Measurements from ENCODE around the gene USPL1. TPM values are rescaled to one million over a fixed set of nuclear protein-coding genes. Genes with fewer than 3 reads are reported as not detected.

USPL1 gene
- polyA plus RNA-seq (2011; rRNA removed), result 22.7 and 23.0 TPM in 2 replicates
- polyA plus RNA-seq (2012; cell fraction: cytosol; rRNA removed), result 4.1 and 4.5 TPM in 2 replicates
- 5.4 and 7.7 TPM in 2 replicates for polyA plus RNA-seq (2012; cell fraction: nucleus; rRNA removed)
- polyA plus RNA-seq (2017; fragmentation: RNase III; extraction: RNeasy Plus Mini Kit Qiagen cat#74134 plus additional on column Dnase treatment), result 7.4 to 8.1 TPM (median 7.6 TPM) in 3 replicates
- 12.1 and 13.9 TPM in 2 replicates for polyA minus RNA-seq (2011; rRNA and poly(A)+ RNA removed)

GRCh38 chr13:30617315-30618185 lies at the start of gene USPL1:
TSS of gene USPL1 (plus strand) at chr13:30617920. CDS start at chr13:30621141, 3,221 bp downstream.
- DNase-seq (ENCODE audit: low read depth in 1 of 2, low spot score in 1 of 2) (peak; percentile 73 to 99), ATAC-seq (peak; percentile 94 to 95), FAIRE-seq (no peak)
- Histone ChIP-seq H3K27ac (peak within 1 kb of the TSS; percentile 97 to 98), H3K4me1 (peaks cover 20% of the 10 kb centered on the region; the same call in 2 of the 3 replicates), H3K4me2 (peak within 1 kb of the TSS; percentile 97), H3K4me3 (peak within 1 kb of the TSS; percentile 82), H3K9me3 (no peaks in the 10 kb centered on the region)
- 0% methylated on average over 21 of the region's 78 CpGs for WGBS (ENCODE audit: missing lambda C conversion rate)
- ChIA-PET CTCF (interaction anchor here (0.6 to 1.0 kb wide), 3 partner anchors 15 to 248 kb away, joined by 3 read pairs; no protein-coding TSS in a partner anchor), POLR2A (interaction anchor here (0.5 to 2.7 kb wide), 26 partner anchors 9 to 523 kb away, joined by 3 to 17 read pairs (median 4); partner anchors contain the start of genes HMGB1 and UBE2L5)
- TF ChIP-seq NPAS2 (CRISPR knock-in tag; IDR thresholded peaks at IDR 0.05; ENCODE audit: borderline replicate concordance), result no peak
- no peak for TF ChIP-seq EP300 (IDR thresholded peaks at IDR 0.05)
- no peak for TF ChIP-seq HDAC2 (IDR thresholded peaks at IDR 0.05)
- TF ChIP-seq CBX8 (IDR thresholded peaks at IDR 0.05), result no peak
- TF ChIP-seq ZFP36 (IDR thresholded peaks at IDR 0.05; ENCODE audit: borderline replicate concordance, partially characterized antibody), result no peak
- TF ChIP-seq HMGXB4 (CRISPR knock-in tag; IDR thresholded peaks at IDR 0.05; ENCODE audit: borderline replicate concordance), result no peak; the same call in 1 of the 2 replicates
- no peak for TF ChIP-seq CEBPB (IDR thresholded peaks at IDR 0.05)
- no peak for TF ChIP-seq NR3C1 (IDR thresholded peaks at IDR 0.05)
- TF ChIP-seq PHF8 (IDR thresholded peaks at IDR 0.05; ENCODE audit: borderline replicate concordance, low read depth), result peak; percentile 84
- TF ChIP-seq POLR2AphosphoS2 (conservative IDR thresholded peaks at IDR 0.05; ENCODE audit: low read length), result no peak
- no peak for TF ChIP-seq BHLHE40 (IDR thresholded peaks at IDR 0.05; ENCODE audit: low read depth, low read length)
- TF ChIP-seq ZC3H11A (IDR thresholded peaks at IDR 0.05), result no peak
- TF ChIP-seq, protein P1, sequence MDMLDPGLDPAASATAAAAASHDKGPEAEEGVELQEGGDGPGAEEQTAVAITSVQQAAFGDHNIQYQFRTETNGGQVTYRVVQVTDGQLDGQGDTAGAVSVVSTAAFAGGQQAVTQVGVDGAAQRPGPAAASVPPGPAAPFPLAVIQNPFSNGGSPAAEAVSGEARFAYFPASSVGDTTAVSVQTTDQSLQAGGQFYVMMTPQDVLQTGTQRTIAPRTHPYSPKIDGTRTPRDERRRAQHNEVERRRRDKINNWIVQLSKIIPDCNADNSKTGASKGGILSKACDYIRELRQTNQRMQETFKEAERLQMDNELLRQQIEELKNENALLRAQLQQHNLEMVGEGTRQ (IDR thresholded peaks at IDR 0.05), result no peak
- TF ChIP-seq MYC (IDR thresholded peaks at IDR 0.05; ENCODE audit: borderline replicate concordance, low read length), result peak; percentile 86; the same call in 1 of the 2 replicates
- TF ChIP-seq RCOR1 (IDR thresholded peaks at IDR 0.05; ENCODE audit: low read depth, low read length), result no peak
- no peak for TF ChIP-seq ZSCAN20 (CRISPR knock-in tag; IDR thresholded peaks at IDR 0.05)
- peak; percentile 31; the same call in 1 of the 2 replicates for TF ChIP-seq HOXB5 (CRISPR knock-in tag; IDR thresholded peaks at IDR 0.05)
- TF ChIP-seq ZNF302 (CRISPR knock-in tag; IDR thresholded peaks at IDR 0.05), result no peak
- TF ChIP-seq NFE2L2 (conservative IDR thresholded peaks at IDR 0.05; ENCODE audit: low read length), result no peak
- 0 out of 2 replicates have a peak, but pooled peaks have one; percentile 17 for TF ChIP-seq ESRRA (IDR thresholded peaks at IDR 0.05; ENCODE audit: borderline replicate concordance, low read length)
- TF ChIP-seq TP53 (CRISPR knock-in tag; IDR thresholded peaks at IDR 0.05), result no peak
- no peak for TF ChIP-seq KDM1A (IDR thresholded peaks at IDR 0.05; ENCODE audit: low read depth)
- no peak for TF ChIP-seq EHMT2 (IDR thresholded peaks at IDR 0.05; ENCODE audit: low read depth)
- peak in 1 of 2 experiments; percentile 89; a peak in 3 of 5 replicates for TF ChIP-seq JUN (IDR thresholded peaks at IDR 0.05)
- no peak for TF ChIP-seq HES2 (IDR thresholded peaks at IDR 0.05)
- no peak for TF ChIP-seq CHD4 (IDR thresholded peaks at IDR 0.05; ENCODE audit: borderline replicate concordance)
- peak; percentile 98 for TF ChIP-seq MAX (IDR thresholded peaks at IDR 0.05)
- no peak for TF ChIP-seq EHF (CRISPR knock-in tag; IDR thresholded peaks at IDR 0.05)
- peak; percentile 39 for TF ChIP-seq REST (IDR thresholded peaks at IDR 0.05)
- no peak for TF ChIP-seq MAZ (IDR thresholded peaks at IDR 0.05; ENCODE audit: borderline replicate concordance, low read depth, low read length)
- peak; percentile 45 for TF ChIP-seq CHD2 (IDR thresholded peaks at IDR 0.05; ENCODE audit: low read length, partially characterized antibody)
- TF ChIP-seq JUNB (IDR thresholded peaks at IDR 0.05), result no peak
- TF ChIP-seq FOXS1 (CRISPR knock-in tag; IDR thresholded peaks at IDR 0.05), result no peak
- TF ChIP-seq HOXB13 (CRISPR knock-in tag; IDR thresholded peaks at IDR 0.05; ENCODE audit: low read depth), result no peak

Data from A549 (cell line).